ENCODE measurements around the gene ELK1.

ELK1 gene

DNA sequence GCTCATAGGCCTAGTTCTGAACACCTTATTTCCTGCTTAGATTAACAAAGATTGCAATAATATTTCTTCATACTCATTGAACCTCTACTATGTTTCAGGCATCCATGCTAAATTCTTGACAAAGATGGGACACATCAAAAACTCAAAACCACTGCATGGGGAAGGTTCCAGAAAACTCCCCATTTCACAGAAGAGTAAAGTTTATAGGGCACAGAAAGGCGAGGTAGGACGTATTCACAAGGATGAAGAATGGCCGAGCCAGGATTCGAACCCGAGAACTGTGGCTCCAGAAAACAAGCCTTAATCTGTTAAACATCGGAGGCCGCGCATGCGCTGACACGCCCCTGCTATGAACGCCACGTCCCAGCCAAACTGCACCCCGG lies 7.9 kb upstream of the ELK1 start:
- TF ChIP-seq, protein P1, sequence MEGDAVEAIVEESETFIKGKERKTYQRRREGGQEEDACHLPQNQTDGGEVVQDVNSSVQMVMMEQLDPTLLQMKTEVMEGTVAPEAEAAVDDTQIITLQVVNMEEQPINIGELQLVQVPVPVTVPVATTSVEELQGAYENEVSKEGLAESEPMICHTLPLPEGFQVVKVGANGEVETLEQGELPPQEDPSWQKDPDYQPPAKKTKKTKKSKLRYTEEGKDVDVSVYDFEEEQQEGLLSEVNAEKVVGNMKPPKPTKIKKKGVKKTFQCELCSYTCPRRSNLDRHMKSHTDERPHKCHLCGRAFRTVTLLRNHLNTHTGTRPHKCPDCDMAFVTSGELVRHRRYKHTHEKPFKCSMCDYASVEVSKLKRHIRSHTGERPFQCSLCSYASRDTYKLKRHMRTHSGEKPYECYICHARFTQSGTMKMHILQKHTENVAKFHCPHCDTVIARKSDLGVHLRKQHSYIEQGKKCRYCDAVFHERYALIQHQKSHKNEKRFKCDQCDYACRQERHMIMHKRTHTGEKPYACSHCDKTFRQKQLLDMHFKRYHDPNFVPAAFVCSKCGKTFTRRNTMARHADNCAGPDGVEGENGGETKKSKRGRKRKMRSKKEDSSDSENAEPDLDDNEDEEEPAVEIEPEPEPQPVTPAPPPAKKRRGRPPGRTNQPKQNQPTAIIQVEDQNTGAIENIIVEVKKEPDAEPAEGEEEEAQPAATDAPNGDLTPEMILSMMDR (IDR thresholded peaks at IDR 0.05; ENCODE audit: low read depth, low read length) = no peak
- DNase-seq (ENCODE audit: extremely low read depth, low read depth) = no peak

DNA sequence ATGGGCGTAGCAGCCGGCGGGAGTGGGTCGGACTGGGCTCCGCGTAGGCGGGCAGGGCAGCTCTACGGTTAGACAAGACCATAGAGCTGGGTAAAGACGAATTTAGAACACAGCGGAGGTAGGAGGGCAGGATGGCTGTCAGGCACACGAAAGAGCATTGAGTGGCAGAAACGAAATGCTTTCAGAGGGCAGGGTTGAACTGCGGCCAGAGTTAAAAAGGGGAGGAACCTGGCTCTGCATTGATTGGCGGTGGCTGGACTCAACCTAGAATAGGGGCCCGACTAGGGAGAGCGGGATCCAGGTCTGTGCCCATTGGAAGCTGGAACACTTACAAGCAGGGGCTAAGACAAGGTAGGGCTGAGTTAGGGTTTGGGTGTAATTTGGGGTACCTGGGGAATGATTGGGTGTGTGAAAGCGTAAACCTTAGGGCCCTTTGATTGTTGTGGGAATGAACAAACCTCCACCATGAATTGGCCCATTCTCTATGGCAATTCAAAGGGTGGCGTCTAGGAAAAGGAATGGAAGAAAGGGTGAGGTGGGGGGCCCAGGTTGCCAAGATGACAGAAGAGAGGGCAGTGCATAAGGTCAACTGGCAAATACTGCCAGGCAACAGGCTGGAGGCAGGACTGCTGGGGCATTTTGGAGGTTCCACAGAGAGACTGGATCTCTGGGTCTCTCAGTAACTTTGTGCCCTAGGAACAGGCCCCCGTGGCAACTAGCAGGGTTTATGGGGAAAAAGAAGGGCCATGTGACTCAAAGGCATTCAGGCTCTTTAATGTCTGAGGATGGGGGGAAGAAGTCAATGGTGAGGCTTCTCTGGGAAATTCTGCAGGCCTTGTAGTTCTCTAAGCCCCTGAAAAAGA lies 911 bp upstream of the ELK1 start:
- TF ChIP-seq, protein P1 (IDR thresholded peaks at IDR 0.05; ENCODE audit: low read depth, low read length) = no peak
- DNase-seq (ENCODE audit: extremely low read depth, low read depth) = no peak

DNA sequence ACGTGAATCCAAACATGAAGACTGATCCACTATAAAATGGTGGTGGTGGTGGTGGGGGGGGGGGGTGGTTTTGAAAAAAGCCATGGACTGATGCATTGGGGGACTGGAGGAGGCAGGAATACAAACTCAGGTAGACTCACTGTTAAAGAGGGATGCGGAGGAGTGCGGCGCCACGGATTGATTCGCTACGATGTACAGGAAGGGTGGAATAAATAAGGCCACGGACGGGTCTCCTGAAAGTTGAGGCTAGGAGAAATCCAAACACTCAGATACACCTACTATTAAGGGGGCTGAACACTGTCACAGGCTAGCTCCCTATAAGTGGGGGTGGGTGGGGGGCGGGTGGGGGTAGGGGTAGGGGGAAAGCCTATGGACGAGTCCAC lies 591 bp downstream of the ELK1 start:
- no peak for DNase-seq (ENCODE audit: extremely low read depth, low read depth)
- TF ChIP-seq, protein P1 (IDR thresholded peaks at IDR 0.05; ENCODE audit: low read depth, low read length) = no peak

DNA sequence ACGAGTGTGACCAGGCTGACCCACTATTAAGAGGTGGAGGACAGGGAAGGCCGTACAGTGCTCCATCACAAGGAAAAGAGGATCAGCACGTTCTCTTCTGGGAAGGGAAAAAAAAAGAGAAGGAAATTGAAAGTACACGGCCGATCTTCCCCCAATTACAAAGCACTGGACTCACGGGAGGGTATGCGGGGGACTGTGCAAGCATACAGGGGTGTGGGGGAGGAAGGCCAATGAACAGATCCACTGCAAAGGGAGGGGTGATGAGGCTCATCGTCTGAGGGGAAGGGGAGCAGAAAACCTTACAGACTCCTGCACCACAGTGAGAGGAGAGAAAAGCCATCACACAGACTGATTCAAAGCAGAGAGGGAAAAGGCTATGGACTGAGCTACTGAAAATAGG lies 1.1 kb downstream of the ELK1 start:
- no peak for DNase-seq (ENCODE audit: extremely low read depth, low read depth)
- TF ChIP-seq, protein P1 (IDR thresholded peaks at IDR 0.05; ENCODE audit: low read depth, low read length) = no peak

DNA sequence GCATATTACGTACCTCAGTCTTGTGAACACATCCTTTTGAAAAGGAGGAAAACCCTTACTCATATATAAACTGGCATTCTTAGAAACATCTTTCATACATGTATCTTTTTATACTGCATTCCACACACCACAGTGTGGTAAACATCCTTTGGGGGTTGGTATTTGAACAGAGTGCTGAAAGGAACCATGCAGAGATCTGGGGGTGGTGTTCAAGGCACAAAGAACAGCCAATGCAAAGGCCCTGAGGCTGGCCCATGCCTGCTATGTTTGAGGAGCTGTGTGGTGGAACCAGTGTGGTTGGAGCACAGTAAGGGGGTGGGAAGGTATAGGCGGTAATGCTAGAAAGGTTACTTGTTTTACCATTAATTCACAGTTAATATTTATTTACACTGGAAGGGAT lies 2.0 kb downstream of the ELK1 start:
- TF ChIP-seq, protein P1 (IDR thresholded peaks at IDR 0.05; ENCODE audit: low read depth, low read length) = no peak
- no peak for DNase-seq (ENCODE audit: extremely low read depth, low read depth)

DNA sequence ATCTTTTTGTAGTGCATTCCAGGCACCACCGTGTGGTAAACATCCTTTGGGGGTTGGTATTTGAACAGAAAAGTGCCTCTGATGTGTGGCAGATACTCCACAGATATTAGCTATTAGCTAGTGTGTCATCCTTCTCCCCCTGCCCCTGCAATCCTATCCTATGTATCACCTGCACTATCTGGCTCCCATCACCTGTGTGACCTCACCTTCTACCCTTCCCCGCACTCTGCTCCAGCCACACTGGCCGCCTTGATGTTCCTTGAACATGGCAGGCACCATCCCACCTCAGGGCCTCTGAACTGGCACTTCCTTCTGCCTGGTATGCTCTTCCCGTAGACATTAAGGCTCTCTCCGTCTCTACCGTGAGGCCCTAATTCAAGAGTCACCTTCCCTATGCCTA lies 3.7 kb downstream of the ELK1 start:
- TF ChIP-seq, protein P1 (IDR thresholded peaks at IDR 0.05; ENCODE audit: low read depth, low read length) = no peak
- no peak for DNase-seq (ENCODE audit: extremely low read depth, low read depth)

DNA sequence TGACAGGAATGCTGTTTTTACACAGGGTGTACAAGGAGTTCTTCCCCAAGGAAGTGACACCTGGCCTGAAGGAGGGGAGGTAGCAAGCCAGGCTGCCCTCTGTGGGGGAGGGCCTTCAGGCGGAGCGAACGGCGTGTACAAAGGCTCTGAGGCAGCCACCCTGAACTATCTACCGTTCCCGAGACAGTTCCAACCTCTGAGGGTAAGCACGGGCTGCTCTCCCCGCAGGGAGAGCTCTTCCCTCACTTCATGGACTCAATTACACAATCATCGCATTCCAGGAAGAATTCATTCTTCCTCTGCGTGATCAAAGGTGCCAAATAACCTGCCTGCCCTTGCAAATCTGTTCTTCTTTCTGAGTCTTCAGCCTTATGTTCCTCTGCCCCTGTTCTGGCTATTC lies 4.8 kb downstream of the ELK1 start:
- DNase-seq (ENCODE audit: extremely low read depth, low read depth) = no peak
- TF ChIP-seq, protein P1 (IDR thresholded peaks at IDR 0.05; ENCODE audit: low read depth, low read length) = no peak
